ENCODE measurements around the gene RAPGEF6.

DNA sequence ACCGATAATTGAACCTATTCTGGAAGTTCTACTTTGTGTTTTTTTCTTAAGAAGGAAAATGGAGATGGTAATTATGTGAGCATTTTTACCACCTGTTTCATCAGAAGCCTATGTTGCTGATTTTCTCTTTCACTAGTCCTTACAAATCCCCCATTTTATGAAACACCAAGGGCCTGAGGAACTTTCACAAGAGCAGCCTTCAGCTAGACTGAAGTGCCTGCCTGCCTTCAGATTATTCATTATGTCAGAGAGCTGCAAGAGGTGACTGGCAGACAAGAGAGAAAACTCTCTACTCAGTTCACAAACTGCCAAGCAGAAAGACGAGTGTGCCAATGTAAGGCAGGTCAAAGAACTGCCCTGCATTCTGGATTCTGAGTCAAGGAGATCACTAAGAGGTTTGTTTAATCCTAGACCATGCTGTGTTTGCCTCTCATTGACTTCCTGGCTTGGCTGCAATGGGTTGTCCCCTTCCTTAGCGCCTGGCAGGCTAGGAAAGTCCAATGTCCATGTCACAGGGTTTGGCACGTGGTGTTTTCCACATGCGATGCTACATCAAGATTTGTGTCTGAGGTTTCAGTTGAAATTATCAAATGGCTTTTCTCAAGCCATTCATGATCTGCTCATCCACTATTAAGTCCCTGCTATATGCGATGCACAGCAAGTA is 227.9 kb downstream of the RAPGEF6 start:
- TF ChIP-seq TAF1 (IDR thresholded peaks at IDR 0.05; ENCODE audit: low read depth, low read length) (no peak), POLR2A (IDR thresholded peaks at IDR 0.05; ENCODE audit: low read depth, low read length) (peak; percentile 37; the same call in 1 of the 2 replicates), POLR2AphosphoS5 (IDR thresholded peaks at IDR 0.05; ENCODE audit: low read depth, low read length) (no peak), SPI1 (IDR thresholded peaks at IDR 0.05; ENCODE audit: low read depth, low read length) (no peak), PAX5 (IDR thresholded peaks at IDR 0.05; ENCODE audit: insufficient read depth, low read length, severe bottlenecking) (no peak), POU2F2 (IDR thresholded peaks at IDR 0.05; ENCODE audit: low read depth, low read length) (no peak)
